Measurements from ENCODE around the gene PRR30.

DNA sequence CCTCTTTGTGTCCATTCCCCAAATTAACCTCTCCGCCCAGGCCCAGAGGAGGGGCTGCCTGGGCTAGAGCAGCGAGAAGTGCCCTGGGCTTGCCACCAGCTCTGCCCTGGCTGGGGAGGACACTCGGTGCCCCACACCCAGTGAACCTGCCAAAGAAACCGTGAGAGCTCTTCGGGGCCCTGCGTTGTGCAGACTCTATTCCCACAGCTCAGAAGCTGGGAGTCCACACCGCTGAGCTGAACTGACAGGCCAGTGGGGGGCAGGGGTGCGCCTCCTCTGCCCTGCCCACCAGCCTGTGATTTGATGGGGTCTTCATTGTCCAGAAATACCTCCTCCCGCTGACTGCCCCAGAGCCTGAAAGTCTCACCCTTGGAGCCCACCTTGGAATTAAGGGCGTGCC is 39.2 kb downstream of the PRR30 start:
- TF ChIP-seq, protein P1, sequence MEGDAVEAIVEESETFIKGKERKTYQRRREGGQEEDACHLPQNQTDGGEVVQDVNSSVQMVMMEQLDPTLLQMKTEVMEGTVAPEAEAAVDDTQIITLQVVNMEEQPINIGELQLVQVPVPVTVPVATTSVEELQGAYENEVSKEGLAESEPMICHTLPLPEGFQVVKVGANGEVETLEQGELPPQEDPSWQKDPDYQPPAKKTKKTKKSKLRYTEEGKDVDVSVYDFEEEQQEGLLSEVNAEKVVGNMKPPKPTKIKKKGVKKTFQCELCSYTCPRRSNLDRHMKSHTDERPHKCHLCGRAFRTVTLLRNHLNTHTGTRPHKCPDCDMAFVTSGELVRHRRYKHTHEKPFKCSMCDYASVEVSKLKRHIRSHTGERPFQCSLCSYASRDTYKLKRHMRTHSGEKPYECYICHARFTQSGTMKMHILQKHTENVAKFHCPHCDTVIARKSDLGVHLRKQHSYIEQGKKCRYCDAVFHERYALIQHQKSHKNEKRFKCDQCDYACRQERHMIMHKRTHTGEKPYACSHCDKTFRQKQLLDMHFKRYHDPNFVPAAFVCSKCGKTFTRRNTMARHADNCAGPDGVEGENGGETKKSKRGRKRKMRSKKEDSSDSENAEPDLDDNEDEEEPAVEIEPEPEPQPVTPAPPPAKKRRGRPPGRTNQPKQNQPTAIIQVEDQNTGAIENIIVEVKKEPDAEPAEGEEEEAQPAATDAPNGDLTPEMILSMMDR (IDR thresholded peaks at IDR 0.05): no peak
- no peak for TF ChIP-seq POLR2A (IDR thresholded peaks at IDR 0.05; ENCODE audit: low read depth)
- TF ChIP-seq POLR2AphosphoS5 (IDR thresholded peaks at IDR 0.05): no peak

Measured in esophagus muscularis mucosa (tissue), 3 donors.